ENCODE measurements around the gene NR1D2. TPM values are rescaled to one million over a fixed set of nuclear protein-coding genes. Genes with fewer than 3 reads are reported as not detected.

The NR1D2 gene
- total RNA-seq, 1 experiment from 2014 or later = 9.3 TPM

DNA sequence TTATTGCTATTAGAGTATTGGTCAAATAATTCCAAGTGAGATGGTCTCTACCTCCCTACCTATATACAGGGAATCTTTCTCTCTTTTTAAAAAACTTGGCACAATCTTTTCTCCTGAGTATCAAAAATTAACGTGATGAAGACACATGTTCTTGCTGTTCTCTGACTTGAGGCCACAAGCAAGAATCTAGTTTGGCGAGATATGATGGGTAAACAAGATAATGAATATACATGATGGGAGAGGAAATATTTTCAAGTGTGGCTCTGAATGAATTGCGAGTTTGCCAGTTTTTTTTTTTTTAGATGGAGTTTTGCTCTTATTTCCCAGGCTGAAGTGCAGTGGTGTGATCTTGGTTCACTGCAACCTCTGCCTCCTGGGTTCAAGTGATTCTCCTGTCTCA, 11.6 kb downstream of the NR1D2 start:
- in situ Hi-C loops (cut with HindIII; ENCODE audit: low pct_unique_long_range_greater_than_20kb, low sequenced_read_pairs) = no loop called here
- DNase-seq (ENCODE audit: low read depth) = no peak

DNA sequence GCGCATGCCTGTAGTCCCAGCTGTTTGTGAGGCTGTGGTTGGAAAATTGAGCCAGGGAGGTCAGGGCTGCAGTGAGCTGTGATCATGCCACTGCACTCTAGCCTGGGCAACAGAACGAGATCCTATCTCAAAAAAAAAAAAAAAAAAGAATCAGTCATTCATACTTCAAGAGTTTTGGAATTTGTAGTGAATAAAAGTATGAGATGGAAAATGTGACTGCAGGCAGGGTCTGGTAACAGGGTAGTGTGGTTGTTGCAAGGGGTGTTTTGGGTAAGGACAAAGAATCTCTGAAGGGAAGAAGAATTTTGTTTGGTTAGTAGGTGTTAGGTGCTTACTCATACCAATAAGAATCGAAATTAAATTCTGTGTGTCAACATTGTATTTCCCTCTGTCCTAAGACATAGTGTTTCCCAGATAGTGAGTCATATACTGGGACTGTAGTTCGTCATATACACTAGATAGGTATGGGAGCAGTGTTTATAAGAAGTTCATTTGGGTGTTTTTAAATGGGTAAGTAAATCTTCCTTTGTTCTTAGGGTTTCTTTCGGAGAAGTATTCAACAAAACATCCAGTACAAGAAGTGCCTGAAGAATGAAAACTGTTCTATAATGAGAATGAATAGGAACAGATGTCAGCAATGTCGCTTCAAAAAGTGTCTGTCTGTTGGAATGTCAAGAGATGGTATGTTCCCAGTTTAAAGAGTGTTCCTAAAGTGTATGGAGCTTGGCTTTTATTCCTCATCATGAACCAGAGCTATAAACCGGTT, 14.2 kb downstream of the NR1D2 start:
- DNase-seq (ENCODE audit: low read depth) = peak; percentile 82
- in situ Hi-C loops (cut with HindIII; ENCODE audit: low pct_unique_long_range_greater_than_20kb, low sequenced_read_pairs) = no loop called here

DNA sequence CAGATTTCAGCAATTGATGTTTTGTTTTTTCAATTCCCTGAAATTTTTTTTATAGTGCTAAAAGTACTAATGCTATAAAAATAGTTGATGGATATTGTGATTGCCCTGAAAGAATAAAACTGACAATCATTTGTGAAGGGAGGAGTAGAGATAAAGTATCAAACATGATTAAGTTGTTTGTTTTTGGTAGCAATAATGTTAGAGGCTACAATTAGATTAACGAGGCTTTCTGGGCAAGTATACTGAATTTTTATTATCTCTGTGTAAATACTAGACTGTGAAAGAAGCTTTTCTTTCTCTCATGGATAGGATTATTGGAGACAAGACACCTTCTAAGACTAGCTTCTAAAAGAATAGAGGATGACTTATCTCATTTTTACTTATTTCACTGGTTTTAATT, 15.6 kb downstream of the NR1D2 start:
- no peak for DNase-seq (ENCODE audit: low read depth)
- in situ Hi-C loops (cut with HindIII; ENCODE audit: low pct_unique_long_range_greater_than_20kb, low sequenced_read_pairs) = no loop called here

DNA sequence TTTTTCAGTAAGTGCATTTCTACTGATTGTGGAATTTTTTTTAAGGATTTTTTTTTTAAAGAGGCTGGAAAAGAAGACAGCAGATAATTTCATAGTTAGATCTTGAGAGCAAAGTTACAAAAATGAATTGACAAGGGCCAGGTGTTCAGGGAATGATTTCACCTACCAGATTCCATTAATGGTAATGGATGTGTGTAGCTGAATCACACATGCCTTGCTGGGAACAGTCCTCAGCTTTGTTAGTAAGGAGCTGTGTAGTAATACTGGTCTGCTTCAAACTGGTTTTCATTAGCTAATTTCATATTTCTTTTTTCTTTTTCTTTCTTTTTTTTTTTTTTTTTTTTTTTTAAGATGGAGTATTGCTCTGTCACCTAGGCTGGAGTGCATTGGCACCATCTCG, 16.0 kb downstream of the NR1D2 start:
- in situ Hi-C loops (cut with HindIII; ENCODE audit: low pct_unique_long_range_greater_than_20kb, low sequenced_read_pairs) = no loop called here
- no peak for DNase-seq (ENCODE audit: low read depth)

DNA sequence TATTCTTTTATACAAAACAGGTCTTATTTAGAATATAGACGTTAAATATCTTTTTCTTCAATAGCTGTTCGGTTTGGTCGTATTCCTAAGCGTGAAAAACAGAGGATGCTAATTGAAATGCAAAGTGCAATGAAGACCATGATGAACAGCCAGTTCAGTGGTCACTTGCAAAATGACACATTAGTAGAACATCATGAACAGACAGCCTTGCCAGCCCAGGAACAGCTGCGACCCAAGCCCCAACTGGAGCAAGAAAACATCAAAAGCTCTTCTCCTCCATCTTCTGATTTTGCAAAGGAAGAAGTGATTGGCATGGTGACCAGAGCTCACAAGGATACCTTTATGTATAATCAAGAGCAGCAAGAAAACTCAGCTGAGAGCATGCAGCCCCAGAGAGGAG, 16.8 kb downstream of the NR1D2 start:
- no peak for DNase-seq (ENCODE audit: low read depth)
- in situ Hi-C loops (cut with HindIII; ENCODE audit: low pct_unique_long_range_greater_than_20kb, low sequenced_read_pairs) = no loop called here

DNA sequence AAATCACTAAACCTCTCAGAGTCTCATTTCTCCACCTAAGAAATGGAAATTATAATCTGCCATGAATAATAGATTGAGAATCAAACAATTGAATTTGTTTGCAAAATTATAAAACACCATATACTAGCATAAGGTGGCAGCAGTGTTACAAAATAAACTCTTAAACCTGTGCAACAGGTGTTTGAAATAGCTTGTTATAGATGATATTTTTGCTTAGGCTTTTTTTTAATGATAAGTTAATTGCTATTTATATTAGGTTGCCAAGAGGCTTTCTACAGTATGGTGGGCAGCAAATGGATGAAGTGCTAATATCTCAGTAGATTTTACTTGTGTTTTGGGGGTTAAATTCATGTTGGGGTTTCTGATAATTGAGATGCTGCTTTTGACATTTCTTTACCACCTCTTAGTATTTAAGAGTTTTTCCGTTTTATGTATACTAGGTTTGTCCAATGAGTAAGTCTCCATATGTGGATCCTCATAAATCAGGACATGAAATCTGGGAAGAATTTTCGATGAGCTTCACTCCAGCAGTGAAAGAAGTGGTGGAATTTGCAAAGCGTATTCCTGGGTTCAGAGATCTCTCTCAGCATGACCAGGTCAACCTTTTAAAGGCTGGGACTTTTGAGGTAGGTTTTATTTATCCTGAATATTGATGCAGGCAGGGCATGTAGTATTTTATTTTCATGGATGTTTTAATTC, 19.6 kb downstream of the NR1D2 start:
- DNase-seq (ENCODE audit: low read depth) = no peak
- in situ Hi-C loops (cut with HindIII; ENCODE audit: low pct_unique_long_range_greater_than_20kb, low sequenced_read_pairs) = no loop called here

DNA sequence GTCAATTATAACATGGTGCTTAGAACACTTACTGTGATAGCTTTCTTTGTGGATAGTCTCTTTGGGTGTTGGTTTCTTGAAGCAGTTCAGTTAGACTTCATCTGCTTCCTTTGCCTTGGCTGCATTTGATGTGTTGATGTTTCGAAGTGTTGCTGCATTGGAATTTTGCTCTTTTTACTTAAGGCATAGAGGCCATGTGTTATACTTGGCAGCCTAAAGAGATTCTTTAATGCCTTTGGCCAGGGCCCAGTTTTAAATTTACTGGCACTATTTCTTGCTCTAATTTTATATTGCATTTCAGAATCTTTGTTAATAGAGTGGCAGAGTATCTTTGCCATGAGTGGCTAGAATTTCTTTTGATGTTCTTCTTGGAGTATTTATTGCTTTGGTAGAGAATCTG, 21.2 kb downstream of the NR1D2 start:
- in situ Hi-C loops (cut with HindIII; ENCODE audit: low pct_unique_long_range_greater_than_20kb, low sequenced_read_pairs) = no loop called here
- no peak for DNase-seq (ENCODE audit: low read depth)

DNA sequence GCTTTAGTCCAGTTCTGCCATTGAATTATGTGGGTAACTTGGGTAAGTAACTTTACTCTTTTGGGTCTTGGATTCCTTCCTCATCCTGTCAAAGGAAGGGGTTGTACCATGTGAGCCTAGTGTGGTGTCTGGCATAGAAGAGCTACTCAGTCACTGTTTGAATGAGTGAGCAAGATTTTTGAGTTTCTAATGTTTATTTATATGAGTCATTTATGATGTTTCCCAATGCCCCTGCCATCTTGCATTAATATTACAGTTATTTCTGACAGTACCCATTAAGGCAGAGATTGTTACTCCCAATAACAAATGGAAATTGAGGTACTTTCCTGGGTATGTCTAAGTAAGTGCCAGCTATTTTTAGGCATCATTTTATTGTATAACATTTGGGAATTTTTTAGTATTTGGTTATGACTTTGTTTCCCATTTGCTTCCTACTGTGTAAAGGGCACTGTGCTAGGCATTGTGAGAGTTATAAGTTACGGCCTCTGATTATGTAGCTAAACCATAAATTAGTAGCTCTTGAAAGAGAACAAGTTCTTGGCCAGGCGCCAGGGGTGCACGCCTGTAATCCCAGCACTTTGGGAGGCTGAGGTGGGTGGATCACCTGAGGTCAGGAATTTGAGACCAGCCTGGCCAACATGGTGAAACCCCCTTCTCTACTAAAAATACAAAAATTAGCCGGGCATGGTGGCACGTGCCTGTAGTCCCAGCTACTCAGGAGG, 23.5 kb downstream of the NR1D2 start:
- in situ Hi-C loops (cut with HindIII; ENCODE audit: low pct_unique_long_range_greater_than_20kb, low sequenced_read_pairs) = no loop called here
- no peak for DNase-seq (ENCODE audit: low read depth)

DNA sequence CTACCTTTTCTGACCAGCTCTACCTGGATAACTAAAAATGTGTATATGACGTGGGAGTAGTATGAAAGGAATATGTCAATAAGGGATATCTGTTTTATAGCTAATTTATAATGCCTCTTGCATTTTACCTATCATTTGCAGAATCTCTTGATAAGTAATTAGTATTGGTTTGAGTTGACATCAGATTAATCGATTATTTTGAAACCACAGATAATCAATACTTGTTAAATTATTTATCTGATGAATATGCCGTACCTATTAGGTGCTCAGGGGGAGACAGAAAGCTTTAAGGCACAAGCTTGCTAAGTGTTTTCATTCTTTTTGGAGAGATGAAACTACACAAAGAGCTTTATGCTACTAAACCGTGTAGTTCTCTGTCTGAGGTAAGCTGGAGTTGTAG, 24.3 kb downstream of the NR1D2 start:
- no peak for DNase-seq (ENCODE audit: low read depth)
- in situ Hi-C loops (cut with HindIII; ENCODE audit: low pct_unique_long_range_greater_than_20kb, low sequenced_read_pairs) = no loop called here

DNA sequence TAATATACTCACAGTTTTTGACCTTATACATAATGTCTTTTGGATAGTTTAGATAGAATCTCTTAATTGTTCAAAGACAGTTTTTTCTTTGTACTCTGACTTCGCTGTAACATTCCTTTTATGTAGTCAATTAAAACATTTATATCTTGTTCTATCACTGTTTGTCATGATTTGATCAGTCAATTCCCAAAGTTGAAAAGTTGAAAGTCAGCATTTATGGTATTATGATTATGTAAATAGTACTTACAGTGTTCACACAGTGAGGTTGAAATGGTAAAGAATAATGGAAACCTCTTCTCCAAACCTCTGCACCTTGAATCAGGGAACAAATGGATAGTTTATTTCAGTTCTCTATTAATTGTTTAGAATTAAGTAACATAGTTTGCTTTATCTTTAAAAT, 26.6 kb downstream of the NR1D2 start:
- DNase-seq (ENCODE audit: low read depth) = no peak
- in situ Hi-C loops (cut with HindIII; ENCODE audit: low pct_unique_long_range_greater_than_20kb, low sequenced_read_pairs) = no loop called here

DNA sequence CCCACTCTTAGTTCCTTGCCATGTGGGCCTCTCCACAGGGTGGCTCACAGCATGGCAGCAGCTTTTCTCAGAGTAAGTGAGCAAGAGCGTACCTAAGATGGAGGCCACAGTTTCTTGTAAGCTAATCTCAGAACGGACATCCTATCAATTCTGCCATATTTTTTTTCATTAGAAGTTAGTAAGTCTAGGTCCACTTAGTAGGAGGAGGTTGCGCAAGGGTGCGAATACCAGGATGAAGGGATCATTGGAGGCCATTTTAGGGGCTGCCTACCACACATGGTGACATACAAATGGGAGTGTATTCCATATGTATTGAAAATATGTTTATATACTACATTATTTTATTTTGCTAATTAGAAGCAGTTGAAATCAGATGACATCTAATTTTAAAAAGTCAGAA, 31.5 kb downstream of the NR1D2 start:
- no peak for DNase-seq (ENCODE audit: low read depth)
- in situ Hi-C loops (cut with HindIII; ENCODE audit: low pct_unique_long_range_greater_than_20kb, low sequenced_read_pairs) = no loop called here

DNA sequence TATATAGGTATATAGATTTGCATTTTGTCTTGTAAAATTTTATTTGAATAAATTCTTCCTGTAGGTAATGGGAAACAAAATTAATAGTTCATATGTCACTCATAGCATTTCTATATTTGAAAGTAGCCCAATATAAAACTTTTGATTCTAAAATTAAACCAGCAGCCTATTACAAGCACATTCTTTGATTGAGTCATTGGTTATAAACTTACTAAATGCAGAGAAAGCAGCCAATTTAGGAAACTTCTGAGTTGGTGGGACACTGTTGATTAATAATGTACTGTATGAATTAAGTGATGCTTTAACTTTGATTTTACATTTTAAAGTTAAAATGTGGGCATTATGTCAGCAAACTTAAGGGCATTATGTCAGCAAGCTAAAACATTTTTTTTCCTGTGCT, 34.5 kb downstream of the NR1D2 start:
- in situ Hi-C loops (cut with HindIII; ENCODE audit: low pct_unique_long_range_greater_than_20kb, low sequenced_read_pairs) = no loop called here
- DNase-seq (ENCODE audit: low read depth) = no peak

DNA sequence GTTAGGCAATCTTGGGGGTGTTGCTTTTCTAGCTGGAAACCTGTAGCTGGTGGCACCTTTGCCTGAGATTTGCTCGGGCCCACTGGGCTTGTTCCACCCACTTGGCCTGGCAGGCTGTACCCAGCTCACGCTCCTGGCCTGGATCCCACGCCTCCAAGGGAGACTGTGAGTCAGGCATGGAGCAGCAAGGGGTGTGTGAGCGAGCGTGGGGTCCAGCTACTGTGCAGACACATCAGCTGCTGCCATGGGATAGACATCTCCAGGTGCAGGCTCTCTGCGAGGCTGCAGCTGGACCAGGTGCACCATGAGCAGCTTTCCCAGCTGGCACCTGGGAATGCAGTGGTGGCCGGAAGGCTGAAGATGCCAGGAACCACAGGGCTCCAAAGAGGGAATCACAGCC, 36.0 kb downstream of the NR1D2 start:
- in situ Hi-C loops (cut with HindIII; ENCODE audit: low pct_unique_long_range_greater_than_20kb, low sequenced_read_pairs) = no loop called here
- no peak for DNase-seq (ENCODE audit: low read depth)

DNA sequence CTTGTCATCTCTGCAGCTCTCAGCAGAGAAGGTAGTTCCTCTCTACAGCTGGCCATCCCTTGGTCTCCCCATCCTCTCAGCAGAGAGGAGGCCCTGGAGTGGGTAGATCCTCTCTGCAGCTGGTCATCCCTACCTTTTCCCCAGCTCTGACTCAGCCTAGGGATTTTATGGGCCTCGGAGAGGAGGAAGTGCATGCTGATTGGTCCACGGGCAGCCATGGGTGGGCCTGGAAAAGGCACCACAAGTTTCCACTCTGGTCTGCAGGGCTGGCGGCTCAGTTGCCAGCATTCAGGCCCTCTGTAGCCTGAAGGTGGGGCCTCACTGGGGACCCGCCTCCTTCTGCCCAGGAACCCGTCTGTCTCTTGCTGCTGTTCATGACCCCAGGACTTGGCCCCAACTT, 36.9 kb downstream of the NR1D2 start:
- in situ Hi-C loops (cut with HindIII; ENCODE audit: low pct_unique_long_range_greater_than_20kb, low sequenced_read_pairs) = no loop called here
- no peak for DNase-seq (ENCODE audit: low read depth)

DNA sequence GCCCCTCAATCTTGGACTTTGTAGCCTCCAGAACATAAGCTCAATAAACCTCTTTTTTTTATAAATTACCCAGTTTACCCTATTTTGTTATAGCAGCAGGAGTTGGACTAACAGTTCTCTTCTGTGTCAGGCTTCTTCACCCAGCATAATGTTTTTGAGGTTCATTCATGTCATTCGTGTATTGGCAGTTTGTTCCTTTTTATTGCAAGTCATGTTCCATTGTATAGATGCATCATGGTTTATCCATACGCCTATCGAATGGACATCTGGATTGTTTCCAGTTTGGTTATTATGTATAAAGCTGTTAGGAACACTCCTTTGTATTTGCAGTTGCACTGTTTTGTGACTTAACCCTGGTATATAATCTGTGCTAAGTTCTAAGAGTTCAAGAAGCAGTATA, 39.8 kb downstream of the NR1D2 start:
- no peak for DNase-seq (ENCODE audit: low read depth)
- in situ Hi-C loops (cut with HindIII; ENCODE audit: low pct_unique_long_range_greater_than_20kb, low sequenced_read_pairs) = no loop called here

DNA sequence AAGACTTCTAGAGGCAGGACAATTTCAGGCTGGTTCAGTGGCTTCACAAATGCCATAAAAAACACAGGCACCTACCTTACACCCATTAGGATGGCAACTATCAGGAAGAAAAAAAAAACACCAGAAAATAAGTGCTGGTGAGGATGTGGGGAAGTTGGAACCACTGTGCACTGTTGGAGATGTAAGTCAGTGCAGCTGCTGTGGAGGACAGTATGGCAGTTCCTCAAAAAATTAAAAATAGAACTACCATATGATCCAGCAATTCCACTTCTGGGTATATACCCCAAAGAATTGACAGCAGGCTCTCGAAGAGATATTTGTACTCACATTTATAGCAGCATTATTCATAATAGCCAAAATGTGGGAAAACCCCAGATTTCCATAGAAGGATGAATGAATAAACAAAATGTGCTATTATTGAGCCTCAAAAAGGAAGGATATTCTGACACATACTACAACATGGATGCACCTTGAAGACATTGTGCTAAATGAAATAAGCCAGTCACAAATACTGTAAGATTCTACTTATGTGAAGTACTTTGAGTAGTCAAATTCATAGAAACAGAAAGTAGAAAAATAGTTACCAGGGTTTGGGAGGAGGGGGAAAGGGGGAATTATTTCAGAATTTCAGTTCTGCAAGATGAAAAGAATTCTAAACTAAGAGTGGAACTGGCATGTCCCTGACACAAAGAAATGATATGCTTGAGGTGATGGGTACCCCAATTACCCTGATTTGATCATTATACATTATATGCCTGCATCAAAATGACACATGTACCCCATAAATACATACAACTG, 40.9 kb downstream of the NR1D2 start:
- in situ Hi-C loops (cut with HindIII; ENCODE audit: low pct_unique_long_range_greater_than_20kb, low sequenced_read_pairs) = no loop called here

DNA sequence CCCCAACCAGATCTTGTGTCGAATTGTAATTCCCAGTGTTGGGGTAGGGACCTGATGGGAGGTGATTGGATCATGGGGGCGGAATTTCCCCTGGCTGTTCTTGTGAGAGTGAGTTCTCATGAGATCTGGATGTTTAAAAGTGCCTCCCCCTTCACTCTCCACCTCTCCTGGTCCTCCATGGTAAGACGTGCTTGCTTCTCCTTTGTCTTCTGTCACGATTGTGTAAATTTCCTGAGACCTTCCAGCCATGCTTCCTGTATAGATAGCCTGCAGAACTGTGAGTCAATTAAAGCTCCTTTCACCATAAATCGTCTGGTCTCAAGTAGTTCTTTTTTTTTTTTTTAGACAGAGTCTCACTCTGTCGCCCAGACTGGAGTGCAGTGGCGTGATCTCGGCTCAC, 42.3 kb downstream of the NR1D2 start:
- no peak for DNase-seq (ENCODE audit: low read depth)
- in situ Hi-C loops (cut with HindIII; ENCODE audit: low pct_unique_long_range_greater_than_20kb, low sequenced_read_pairs) = no loop called here

More for the DNA sequence above, 40.9 kb downstream of the NR1D2 start:
- DNase-seq (ENCODE audit: low read depth) = no peak

DNA sequence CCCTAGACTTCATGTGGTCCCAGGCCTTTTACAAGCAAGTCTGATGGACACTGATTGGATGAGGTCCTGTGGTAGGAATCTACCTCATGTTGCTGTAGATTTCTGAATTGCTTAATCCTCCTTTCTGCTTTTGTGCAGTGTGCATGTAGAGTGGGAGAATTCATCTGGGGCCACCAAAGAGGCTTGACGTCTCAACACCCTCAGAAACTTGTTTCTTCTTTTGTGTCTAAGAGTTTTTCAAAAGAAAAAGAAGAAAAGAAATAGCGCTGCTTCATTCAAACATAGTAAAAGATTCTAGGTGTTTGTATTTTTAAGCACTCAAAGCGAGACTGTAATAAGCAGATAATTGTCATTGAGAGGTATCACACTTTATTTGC, 46.2 kb downstream of the NR1D2 start:
- in situ Hi-C loops (cut with HindIII; ENCODE audit: low pct_unique_long_range_greater_than_20kb, low sequenced_read_pairs) = no loop called here
- no peak for DNase-seq (ENCODE audit: low read depth)

Data from Caki2 (cell line).